BJ (cell line): ENCODE results near the gene COA7. TPM values are rescaled to one million over a fixed set of nuclear protein-coding genes. Genes with fewer than 3 reads are reported as not detected.
A peak's percentile ranks its signal among the peaks of the same experiment; 100 is the strongest.
"Not testable (repeated sequence)": the region's sequence is repeated elsewhere in the genome, so short reads cannot be mapped to it uniquely, and the experiment has no call there.

Experiments
- CTCF ChIA-PET: fragments of 350-600 bp; formaldehyde crosslinking; extraction: SDS; loops from one replicate; lab custom pipeline; 2021; ENCODE audit warnings: antibody characterized with exemption, inconsistent platforms; lab: Yijun Ruan, JAX
- POLR2A ChIA-PET: fragments of 300-600 bp; sonication (Branson Sonifier 250); formaldehyde crosslinking; extraction: SDS; loops from one replicate; lab custom pipeline; 2021; ENCODE audit warnings: antibody characterized with exemption; lab: Charles Lee
- DNase-seq: peaks from one replicate; pipeline ENCODE4 v3.0.0-alpha.2; 2011; ENCODE audit warnings: low read depth
- H3K27me3 ChIP-seq: 2 replicates; pipeline ENCODE4 v1.6.0; 2011; ENCODE audit warnings: low read length; ENCODE audit not compliant: control insufficient read depth, insufficient read depth
- H3K36me3 ChIP-seq: 2 replicates; pipeline ENCODE4 v1.5.1; 2011; ENCODE audit warnings: low read length; ENCODE audit not compliant: control insufficient read depth, insufficient read depth
- H3K4me3 ChIP-seq: 2 replicates; pipeline ENCODE4 v1.5.1; 2011; ENCODE audit warnings: low read depth, mild to moderate bottlenecking, control low read depth, low read length
- polyA plus RNA-seq: library from polyadenylated mRNA; depleted of rRNA; stranded (reverse); fragments of >200 nt; gene quantifications from 2 replicates; pipeline ENCODE4 v1.2.3, GENCODE V29; 2011
- TF ChIP-seq, protein P1 (sequence below): IDR thresholded peaks from 2 replicates; pipeline ENCODE4 v1.5.1; 2011; ENCODE audit warnings: low read depth, mild to moderate bottlenecking, control low read depth, inconsistent platforms, low read length, moderate library complexity; ENCODE audit not compliant: insufficient read depth

The COA7 gene
- polyA plus RNA-seq, 1 experiment, result 14.4 TPM

DNA sequence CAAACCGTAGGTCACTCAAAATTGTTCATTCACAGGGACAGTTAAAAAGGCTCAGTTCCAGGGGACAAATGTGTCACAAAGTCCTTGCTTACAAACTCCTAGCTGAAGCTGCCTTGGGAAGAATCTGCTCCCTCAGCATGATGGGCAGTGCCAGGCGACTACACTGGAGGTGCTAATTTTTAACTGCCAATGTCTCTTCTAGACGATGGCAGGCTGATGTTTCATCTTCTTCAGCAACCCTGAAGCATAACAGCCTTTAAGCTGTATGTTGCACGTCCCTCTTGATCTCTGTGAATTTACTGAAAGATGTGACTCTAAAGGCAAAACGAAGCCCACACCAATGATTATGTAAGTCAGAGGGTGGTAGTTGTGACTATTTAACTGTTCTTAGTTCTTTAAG, 11.3 kb downstream of the COA7 start:
- ChIA-PET POLR2A (no interaction called here), CTCF (interaction anchor here (0.5 to 2.3 kb wide), 11 partner anchors 12 to 560 kb away, joined by 3 to 14 read pairs (median 4); no protein-coding TSS in a partner anchor)
- DNase-seq, result no peak
- H3K27me3 ChIP-seq, result no peaks in the 10 kb centered on the region
- peaks cover 11% of the 10 kb centered on the region for H3K36me3 ChIP-seq
- TF ChIP-seq, protein P1, sequence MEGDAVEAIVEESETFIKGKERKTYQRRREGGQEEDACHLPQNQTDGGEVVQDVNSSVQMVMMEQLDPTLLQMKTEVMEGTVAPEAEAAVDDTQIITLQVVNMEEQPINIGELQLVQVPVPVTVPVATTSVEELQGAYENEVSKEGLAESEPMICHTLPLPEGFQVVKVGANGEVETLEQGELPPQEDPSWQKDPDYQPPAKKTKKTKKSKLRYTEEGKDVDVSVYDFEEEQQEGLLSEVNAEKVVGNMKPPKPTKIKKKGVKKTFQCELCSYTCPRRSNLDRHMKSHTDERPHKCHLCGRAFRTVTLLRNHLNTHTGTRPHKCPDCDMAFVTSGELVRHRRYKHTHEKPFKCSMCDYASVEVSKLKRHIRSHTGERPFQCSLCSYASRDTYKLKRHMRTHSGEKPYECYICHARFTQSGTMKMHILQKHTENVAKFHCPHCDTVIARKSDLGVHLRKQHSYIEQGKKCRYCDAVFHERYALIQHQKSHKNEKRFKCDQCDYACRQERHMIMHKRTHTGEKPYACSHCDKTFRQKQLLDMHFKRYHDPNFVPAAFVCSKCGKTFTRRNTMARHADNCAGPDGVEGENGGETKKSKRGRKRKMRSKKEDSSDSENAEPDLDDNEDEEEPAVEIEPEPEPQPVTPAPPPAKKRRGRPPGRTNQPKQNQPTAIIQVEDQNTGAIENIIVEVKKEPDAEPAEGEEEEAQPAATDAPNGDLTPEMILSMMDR, result no peak
- no peak overlapping the region for H3K4me3 ChIP-seq

DNA sequence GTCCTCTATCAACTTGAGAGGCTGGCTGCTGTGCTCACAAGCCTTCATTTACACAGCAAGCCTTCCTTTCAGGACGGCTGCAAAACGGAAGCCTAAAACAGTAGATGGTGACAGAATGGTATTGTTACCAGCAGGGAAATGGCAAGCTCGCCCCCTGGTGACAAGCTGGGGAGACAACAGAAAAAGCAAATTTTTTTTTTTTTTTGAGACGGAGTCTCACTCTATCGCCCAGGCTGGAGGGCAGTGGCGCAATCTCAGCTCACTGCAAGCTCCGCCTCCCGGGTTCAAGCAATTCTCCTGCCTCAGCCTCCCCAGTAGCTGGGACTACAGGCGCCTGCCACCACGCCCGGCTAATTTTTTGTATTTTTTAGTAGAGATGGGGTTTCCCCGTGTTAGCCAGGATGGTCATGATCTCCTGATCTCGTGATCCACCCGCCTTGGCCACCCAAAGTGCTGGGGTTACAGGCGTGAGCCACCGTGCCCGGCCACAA, 11.8 kb downstream of the COA7 start:
- H3K4me3 ChIP-seq, POLR2A ChIA-PET, DNase-seq, H3K27me3 ChIP-seq: not testable (repeated sequence)
- TF ChIP-seq, protein P1, result peak; percentile 79
- CTCF ChIA-PET, result interaction anchor here (0.5 to 2.3 kb wide), 13 partner anchors 11 to 559 kb away, joined by 3 to 14 read pairs (median 4); no protein-coding TSS in a partner anchor
- H3K36me3 ChIP-seq, result peaks cover 11% of the 10 kb centered on the region

DNA sequence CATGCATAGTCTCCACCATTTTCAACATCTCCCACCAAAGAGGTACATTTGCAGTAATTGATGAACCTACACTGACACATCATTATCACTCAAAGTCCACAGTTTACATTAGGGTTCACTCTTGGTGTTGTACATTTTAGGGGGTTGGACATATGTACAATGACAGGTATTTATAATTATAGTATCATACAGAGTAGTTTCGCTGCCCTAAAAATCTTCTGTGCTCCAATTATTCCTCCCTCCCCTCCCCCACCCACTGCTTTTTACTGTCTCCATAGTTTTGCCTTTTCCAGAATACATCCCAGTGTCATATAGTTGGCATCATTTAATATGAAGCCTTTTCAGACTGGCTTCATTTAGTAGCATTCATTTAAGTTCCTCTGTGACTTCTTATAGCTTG, 13.6 kb downstream of the COA7 start:
- ChIA-PET CTCF (interaction anchor here (2.3 kb wide), 1 partner anchor 9 kb away, joined by 14 read pairs; no protein-coding TSS in a partner anchor), POLR2A (no interaction called here)
- TF ChIP-seq, protein P1, result no peak
- DNase-seq, result no peak
- Histone ChIP-seq H3K4me3 (no peak overlapping the region), H3K27me3 (no peaks in the 10 kb centered on the region), H3K36me3 (peaks cover 6% of the 10 kb centered on the region)

DNA sequence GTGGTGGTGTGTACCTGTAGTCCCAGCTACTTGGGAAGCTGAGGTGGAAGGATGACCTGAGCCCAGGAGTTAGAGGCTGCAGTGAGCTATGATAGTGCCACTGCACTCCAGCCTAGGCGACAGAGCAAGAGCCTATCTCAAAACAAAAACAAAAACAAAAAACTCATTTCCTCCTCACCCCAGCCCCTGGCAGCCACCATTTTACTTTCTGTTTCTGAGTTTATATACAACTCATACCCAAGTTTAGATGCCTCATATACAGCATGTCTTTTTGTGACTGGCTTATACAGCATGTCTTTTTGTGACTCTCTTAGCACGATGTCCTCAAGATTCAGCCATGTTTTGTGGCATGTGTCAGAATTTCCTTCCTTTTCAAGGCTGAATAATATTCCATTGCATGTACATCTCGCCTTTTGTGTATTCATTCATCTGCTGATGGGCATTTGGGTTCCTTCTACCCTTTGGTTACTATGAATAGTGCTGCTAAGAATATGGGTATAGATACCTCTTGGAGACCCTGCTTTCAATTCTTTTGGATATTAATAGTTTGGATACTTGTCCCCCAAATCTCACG, 14.7 kb downstream of the COA7 start:
- POLR2A ChIA-PET, result no interaction called here
- H3K36me3 ChIP-seq, result peaks cover 5% of the 10 kb centered on the region
- no peak for DNase-seq
- TF ChIP-seq, protein P1, result no peak
- no peaks in the 10 kb centered on the region for H3K27me3 ChIP-seq
- CTCF ChIA-PET, result no interaction called here
- no peak overlapping the region for H3K4me3 ChIP-seq

DNA sequence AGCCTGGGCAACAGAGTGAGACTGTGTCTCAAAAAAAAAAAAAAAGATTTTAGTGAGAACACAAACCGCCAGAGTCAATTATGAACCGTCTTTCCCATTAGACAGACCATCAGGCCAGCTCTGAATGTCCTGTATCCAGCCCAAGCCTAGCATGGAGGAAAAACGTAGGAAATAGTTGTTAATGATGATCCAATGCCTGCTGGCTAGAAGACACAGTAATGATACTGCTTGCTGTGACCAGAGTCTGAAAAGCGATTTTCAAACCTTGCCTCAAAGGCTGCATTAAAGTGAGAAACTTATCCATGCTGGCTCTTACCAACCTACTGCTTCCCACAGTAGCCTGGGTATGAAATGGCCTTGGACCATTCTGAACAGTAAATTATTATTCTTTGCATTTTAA, 17.0 kb downstream of the COA7 start:
- DNase-seq, result no peak
- no peaks in the 10 kb centered on the region for H3K27me3 ChIP-seq
- TF ChIP-seq, protein P1, result no peak
- no peaks in the 10 kb centered on the region for H3K36me3 ChIP-seq
- H3K4me3 ChIP-seq, result no peak overlapping the region
- ChIA-PET POLR2A (no interaction called here), CTCF (no interaction called here)
